Naive thymus-derived CD8-positive, alpha-beta T cell (primary cell): ENCODE results near the gene ABCC2. TPM values are rescaled to one million over a fixed set of nuclear protein-coding genes. Genes with fewer than 3 reads are reported as not detected.

Experiments
- ATAC-seq, 2 donors: fragments of 150-1000 bp; cut with Tn5 transposase in 1 of 2; sonication (Bioruptor Pico), chemical (Tn5 transposase) in 1 of 2; 1 replicate in 1 of 2; 2 replicates in 1 of 2; pipeline ENCODE4 v1.10.0; 2021; ENCODE audit warnings: mild to moderate bottlenecking in 2 of 2, moderate library complexity in 2 of 2
- POLR2A ChIA-PET: fragments of 350-600 bp; sonication (Branson Sonifier 250); formaldehyde crosslinking; loops from one replicate; lab custom pipeline; 2021; ENCODE audit warnings: antibody characterized with exemption; lab: Charles Lee
- DNase-seq, 10 donors: peaks; one replicate each; pipeline versions ENCODE4 v3.0.0 to v3.0.0-alpha.2; 2020 to 2022
- H3K27ac Mint-ChIP-seq, 10 donors: one replicate each; pipeline ENCODE4 v1.8.0; 2020 to 2022; ENCODE audit warnings: mild to moderate bottlenecking in 10 of 10, mixed read lengths in 10 of 10, moderate library complexity in 4 of 10, inconsistent platforms in 1 of 10
- H3K27me3 Mint-ChIP-seq, 5 donors: one replicate each; pipeline ENCODE4 v1.8.0; 2021 to 2022; ENCODE audit warnings: mixed read lengths in 5 of 5
- H3K36me3 Mint-ChIP-seq, 3 donors: one replicate each; pipeline ENCODE4 v1.8.0; 2020 to 2022; ENCODE audit warnings: mixed read lengths in 3 of 3, mild to moderate bottlenecking in 2 of 3, inconsistent platforms in 1 of 3
- H3K4me1 Mint-ChIP-seq, 4 donors: one replicate each; pipeline ENCODE4 v1.8.0; 2021 to 2022; ENCODE audit warnings: mixed read lengths in 4 of 4
- H3K4me3 Mint-ChIP-seq, 10 donors: one replicate each; pipeline ENCODE4 v1.8.0; 2020 to 2022; ENCODE audit warnings: mild to moderate bottlenecking in 10 of 10, mixed read lengths in 10 of 10, moderate library complexity in 6 of 10, inconsistent platforms in 1 of 10
- H3K9me3 Mint-ChIP-seq, 9 donors: one replicate each; pipeline ENCODE4 v1.8.0; 2020 to 2022; ENCODE audit warnings: mixed read lengths in 9 of 9, mild to moderate bottlenecking in 3 of 9, inconsistent platforms in 1 of 9, moderate library complexity in 1 of 9
- polyA plus RNA-seq, 3 donors: library from polyadenylated mRNA; unstranded; fragments of 300-500 nt; fragmentation: Illumina TruSeq; gene quantifications; one replicate each; pipeline ENCODE4 v1.2.3, GENCODE V29; 2021
- total RNA-seq, 8 experiments: library from RNA in 2 of 8; stranded (reverse) in 2 of 8; gene quantifications; one replicate each; pipeline ENCODE4 v1.2.3 and lab custom pipeline; 2021 to 2026

Gene ABCC2
- total and polyA plus RNA-seq, 5 experiments from 2014 or later, result 0.50 to 6.8 (median 0.86) TPM

GRCh38 chr10:99756159-99756558 is 26.3 kb upstream of the ABCC2 start:
- Mint-ChIP-seq H3K36me3 (peaks cover 38 to 96% (median 62%) of the 10 kb centered on the region in 3 donors), H3K27ac (no peak overlapping the region), H3K9me3 (peaks cover 0 to 4% (median 0%) of the 10 kb centered on the region in 9 donors), H3K27me3 (no peaks in the 10 kb centered on the region), H3K4me1 (peaks cover 0 to 2% (median under 1%) of the 10 kb centered on the region in 4 donors), H3K4me3 (no peak overlapping the region)
- DNase-seq (no peak), ATAC-seq (no peak)
- POLR2A ChIA-PET, result no interaction called here

GRCh38 chr10:99758211-99758891 is 24.1 kb upstream of the ABCC2 start:
- DNase-seq (no peak), ATAC-seq (no peak)
- Mint-ChIP-seq H3K9me3 (peaks cover 0 to 18% (median 7%) of the 10 kb centered on the region in 9 donors), H3K4me1 (peaks cover 0 to 2% (median under 1%) of the 10 kb centered on the region in 4 donors), H3K27ac (no peak overlapping the region), H3K36me3 (peaks cover 52 to 90% (median 68%) of the 10 kb centered on the region in 3 donors), H3K27me3 (no peaks in the 10 kb centered on the region), H3K4me3 (no peak overlapping the region)
- POLR2A ChIA-PET, result no interaction called here

- H3K9me3 Mint-ChIP-seq, result peaks cover 0 to 33% (median 7%) of the 10 kb centered on the region in 9 donors
Measured at GRCh38 chr10:99760321-99760720, 22.1 kb upstream of the ABCC2 start.

GRCh38 chr10:99761365-99761764 is 21.1 kb upstream of the ABCC2 start:
- POLR2A ChIA-PET, result no interaction called here
- no peak for DNase-seq
- no peak for ATAC-seq
- H3K36me3 Mint-ChIP-seq, result peaks cover 49 to 63% (median 60%) of the 10 kb centered on the region in 3 donors
- H3K4me3 Mint-ChIP-seq, result no peak overlapping the region
- peaks cover 0 to 5% (median 3%) of the 10 kb centered on the region in 4 donors for H3K4me1 Mint-ChIP-seq
- no peak overlapping the region for H3K27ac Mint-ChIP-seq
- peaks cover 0 to 38% (median 7%) of the 10 kb centered on the region in 9 donors for H3K9me3 Mint-ChIP-seq
- H3K27me3 Mint-ChIP-seq, result no peaks in the 10 kb centered on the region

More at GRCh38 chr10:99760321-99760720, 22.1 kb upstream of the ABCC2 start:
- Mint-ChIP-seq H3K36me3 (peaks cover 49 to 73% (median 69%) of the 10 kb centered on the region in 3 donors), H3K4me3 (no peak overlapping the region), H3K27ac (no peak overlapping the region), H3K4me1 (peaks cover 0 to 2% (median under 1%) of the 10 kb centered on the region in 4 donors), H3K27me3 (no peaks in the 10 kb centered on the region)
- ATAC-seq (no peak), DNase-seq (no peak)
- POLR2A ChIA-PET, result no interaction called here

GRCh38 chr10:99765672-99766301 is 16.7 kb upstream of the ABCC2 start:
- H3K4me3 Mint-ChIP-seq, result no peak overlapping the region
- POLR2A ChIA-PET, result no interaction called here
- H3K4me1 Mint-ChIP-seq, result peaks cover 0 to 7% (median 4%) of the 10 kb centered on the region in 4 donors
- peaks cover 0 to 48% (median 7%) of the 10 kb centered on the region in 9 donors for H3K9me3 Mint-ChIP-seq
- H3K27me3 Mint-ChIP-seq, result no peaks in the 10 kb centered on the region
- DNase-seq (no peak), ATAC-seq (no peak)
- H3K27ac Mint-ChIP-seq, result no peak overlapping the region
- peaks cover 27 to 43% (median 32%) of the 10 kb centered on the region in 3 donors for H3K36me3 Mint-ChIP-seq

GRCh38 chr10:99766302-99766681 is 16.1 kb upstream of the ABCC2 start:
- POLR2A ChIA-PET, result no interaction called here
- H3K4me3 Mint-ChIP-seq, result no peak overlapping the region
- peaks cover 0 to 7% (median 4%) of the 10 kb centered on the region in 4 donors for H3K4me1 Mint-ChIP-seq
- H3K27me3 Mint-ChIP-seq, result no peaks in the 10 kb centered on the region
- peaks cover 0 to 46% (median 7%) of the 10 kb centered on the region in 9 donors for H3K9me3 Mint-ChIP-seq
- H3K27ac Mint-ChIP-seq, result no peak overlapping the region
- DNase-seq (peak in 1 of 10 donors; percentile 9), ATAC-seq (no peak)
- peaks cover 22 to 42% (median 30%) of the 10 kb centered on the region in 3 donors for H3K36me3 Mint-ChIP-seq

GRCh38 chr10:99767901-99768300 is 14.5 kb upstream of the ABCC2 start:
- Mint-ChIP-seq H3K27me3 (no peaks in the 10 kb centered on the region), H3K4me3 (no peak overlapping the region), H3K4me1 (peaks cover 0 to 7% (median 3%) of the 10 kb centered on the region in 4 donors), H3K27ac (no peak overlapping the region), H3K9me3 (peaks cover 0 to 35% (median 0%) of the 10 kb centered on the region in 9 donors), H3K36me3 (peaks cover 11 to 31% (median 19%) of the 10 kb centered on the region in 3 donors)
- POLR2A ChIA-PET, result interaction anchor here (0.6 kb wide), 1 partner anchor 1596 kb away, joined by 3 read pairs; no protein-coding TSS in a partner anchor
- no peak for ATAC-seq
- DNase-seq, result no peak

- H3K4me1 Mint-ChIP-seq, result peaks cover 0 to 7% (median 3%) of the 10 kb centered on the region in 4 donors
- peaks cover 0 to 30% (median 0%) of the 10 kb centered on the region in 9 donors for H3K9me3 Mint-ChIP-seq
- no peak overlapping the region for H3K4me3 Mint-ChIP-seq
- peaks cover 8 to 29% (median 15%) of the 10 kb centered on the region in 3 donors for H3K36me3 Mint-ChIP-seq
- H3K27ac Mint-ChIP-seq, result no peak overlapping the region
- H3K27me3 Mint-ChIP-seq, result no peaks in the 10 kb centered on the region
- DNase-seq, result no peak
- POLR2A ChIA-PET, result no interaction called here
- ATAC-seq, result no peak
Measured at GRCh38 chr10:99768556-99768955, 13.9 kb upstream of the ABCC2 start.

GRCh38 chr10:99769706-99770105 is 12.7 kb upstream of the ABCC2 start:
- no peak overlapping the region for H3K27ac Mint-ChIP-seq

GRCh38 chr10:99770408-99771045 is 11.9 kb upstream of the ABCC2 start:
- DNase-seq (no peak), ATAC-seq (no peak)
- Mint-ChIP-seq H3K36me3 (peaks cover 8 to 21% (median 11%) of the 10 kb centered on the region in 3 donors), H3K4me1 (peaks cover 0 to 7% (median 3%) of the 10 kb centered on the region in 4 donors), H3K4me3 (no peak overlapping the region), H3K27me3 (no peaks in the 10 kb centered on the region), H3K9me3 (peaks cover 0 to 17% (median 0%) of the 10 kb centered on the region in 9 donors), H3K27ac (no peak overlapping the region)
- POLR2A ChIA-PET, result no interaction called here

More at GRCh38 chr10:99769706-99770105, 12.7 kb upstream of the ABCC2 start:
- Mint-ChIP-seq H3K4me3 (no peak overlapping the region), H3K4me1 (peaks cover 0 to 7% (median 3%) of the 10 kb centered on the region in 4 donors), H3K27me3 (no peaks in the 10 kb centered on the region), H3K36me3 (peaks cover 8 to 21% (median 11%) of the 10 kb centered on the region in 3 donors), H3K9me3 (peaks cover 0 to 19% (median 0%) of the 10 kb centered on the region in 9 donors)
- POLR2A ChIA-PET, result no interaction called here
- DNase-seq, result no peak
- ATAC-seq, result no peak

GRCh38 chr10:99775850-99776249 is 6.6 kb upstream of the ABCC2 start:
- ATAC-seq (no peak), DNase-seq (no peak)
- POLR2A ChIA-PET, result no interaction called here
- Mint-ChIP-seq H3K27me3 (peaks cover 0 to 2% (median 0%) of the 10 kb centered on the region in 5 donors), H3K27ac (no peak overlapping the region), H3K4me1 (peaks cover 3 to 23% (median 5%) of the 10 kb centered on the region in 4 donors), H3K9me3 (peaks cover 0 to 10% (median 2%) of the 10 kb centered on the region in 9 donors), H3K36me3 (peaks cover 0 to 14% (median 13%) of the 10 kb centered on the region in 3 donors), H3K4me3 (no peak overlapping the region)

GRCh38 chr10:99777918-99778714 is 4.3 kb upstream of the ABCC2 start:
- Mint-ChIP-seq H3K9me3 (peaks cover 0 to 9% (median 1%) of the 10 kb centered on the region in 9 donors), H3K4me3 (no peak overlapping the region), H3K27ac (no peak overlapping the region), H3K27me3 (peaks cover 0 to 2% (median 0%) of the 10 kb centered on the region in 5 donors), H3K36me3 (peaks cover 0 to 18% (median 14%) of the 10 kb centered on the region in 3 donors), H3K4me1 (peaks cover 3 to 23% (median 5%) of the 10 kb centered on the region in 4 donors)
- DNase-seq, result no peak
- POLR2A ChIA-PET, result no interaction called here
- no peak for ATAC-seq
